GM21447 (cell line): ENCODE measurements around the gene LPCAT3.
"Not testable (repeated sequence)": the region's sequence is repeated elsewhere in the genome, so short reads cannot be mapped to it uniquely, and the experiment has no call there.

Experiments
- ATAC-seq: cut with Tn5 transposase; IDR thresholded peaks from one replicate; pipeline ENCODE4 v1.9.1; 2021; ENCODE audit not compliant: unreplicated experiment

LPCAT3 gene

DNA sequence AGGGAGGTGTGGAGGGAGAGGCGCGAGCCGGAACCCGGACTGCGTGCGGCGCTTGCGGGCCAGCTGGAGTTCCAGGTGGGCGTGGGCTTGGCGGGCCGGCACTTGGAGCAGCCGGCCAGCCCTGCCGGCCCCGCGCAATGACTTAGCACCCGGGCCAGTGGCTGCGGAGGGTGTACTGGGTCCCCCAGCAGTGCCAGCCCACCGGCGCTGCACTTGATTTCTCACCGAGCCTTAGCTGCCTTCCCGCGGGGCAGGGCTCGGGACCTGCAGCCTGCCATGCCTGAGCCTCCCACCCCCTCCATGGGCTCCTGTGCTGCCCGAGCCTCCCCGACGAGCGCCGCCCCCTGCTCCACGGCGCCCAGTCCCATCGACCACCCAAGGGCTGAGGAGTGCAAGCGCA lies 19.1 kb upstream of the LPCAT3 start:
- not testable (repeated sequence) for ATAC-seq

DNA sequence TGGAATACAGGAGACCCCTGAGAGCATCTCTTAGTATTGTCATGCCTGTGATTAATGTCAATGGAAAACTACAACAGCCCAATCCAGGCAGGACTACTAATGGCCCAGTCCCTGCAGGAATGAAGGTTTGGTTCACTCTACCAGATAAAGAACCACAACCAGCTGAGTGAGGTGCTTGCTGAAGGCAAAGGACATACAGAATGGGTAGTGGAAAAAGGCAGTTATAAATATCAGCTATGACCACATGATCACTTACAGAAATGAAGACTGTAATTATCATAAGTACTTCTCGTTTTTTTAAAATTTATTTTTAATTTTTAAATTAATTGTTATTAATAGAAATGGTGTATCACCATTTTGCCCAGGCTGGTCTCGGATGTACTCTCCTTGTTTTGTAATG lies 17.2 kb upstream of the LPCAT3 start:
- no peak for ATAC-seq

DNA sequence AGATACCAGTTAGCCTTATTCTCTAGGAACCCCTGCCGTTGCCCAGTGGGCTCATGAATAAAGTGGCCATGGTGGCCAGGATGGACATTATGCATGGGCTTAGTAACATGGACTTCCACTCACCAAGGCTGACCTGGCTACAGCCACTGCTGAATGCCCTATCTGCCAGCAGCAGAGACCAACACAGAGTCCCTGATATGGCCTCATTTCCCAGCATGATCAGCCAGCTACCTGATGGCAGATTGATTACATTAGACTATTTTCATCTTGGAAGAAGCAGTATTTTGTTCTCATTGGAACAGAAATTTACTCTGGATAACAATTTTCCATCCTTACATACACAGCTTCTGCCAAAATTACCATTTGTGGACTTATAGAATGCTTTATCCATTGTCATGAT lies 16.2 kb upstream of the LPCAT3 start:
- ATAC-seq = no peak

DNA sequence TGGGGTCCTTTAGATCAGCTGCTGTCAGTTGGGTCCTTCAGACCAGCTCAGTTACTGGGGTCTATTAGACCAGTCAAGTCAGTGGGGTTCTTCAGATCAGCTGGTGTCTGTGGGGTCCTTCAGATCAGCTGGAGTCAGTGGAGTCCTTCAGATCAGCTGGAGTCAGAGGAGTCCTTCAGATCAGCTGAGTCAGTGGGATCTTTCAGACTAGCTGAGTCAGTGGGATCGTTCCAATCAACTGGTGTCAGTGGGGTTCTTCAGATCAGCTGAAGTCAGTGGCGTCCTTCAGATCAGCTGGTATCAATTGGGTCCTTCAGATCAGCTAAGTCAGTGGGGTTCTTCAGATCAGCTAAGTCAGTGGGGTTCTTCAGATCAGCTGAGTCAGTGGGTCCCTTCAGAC lies 14.7 kb upstream of the LPCAT3 start:
- no peak for ATAC-seq

DNA sequence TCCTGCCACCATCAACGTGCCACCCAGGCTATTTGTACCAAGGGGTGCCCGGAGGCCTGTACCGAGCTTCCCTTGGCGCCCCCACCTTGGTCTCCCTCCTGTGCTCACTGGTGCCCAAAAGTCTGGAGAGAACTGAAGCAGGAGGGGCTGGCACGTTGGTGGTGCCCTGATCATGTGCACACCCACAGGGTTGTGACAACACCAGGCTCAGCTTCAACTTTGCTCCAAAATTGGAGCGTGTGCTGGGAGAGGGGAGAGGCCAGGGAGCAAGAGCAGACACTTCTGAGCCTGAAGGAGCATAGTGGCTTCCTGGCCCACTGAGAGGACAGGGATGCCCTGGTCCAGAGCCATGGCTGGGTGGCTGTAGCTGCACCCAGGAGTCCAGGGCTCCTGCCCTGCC lies 13.0 kb upstream of the LPCAT3 start:
- ATAC-seq = no peak

DNA sequence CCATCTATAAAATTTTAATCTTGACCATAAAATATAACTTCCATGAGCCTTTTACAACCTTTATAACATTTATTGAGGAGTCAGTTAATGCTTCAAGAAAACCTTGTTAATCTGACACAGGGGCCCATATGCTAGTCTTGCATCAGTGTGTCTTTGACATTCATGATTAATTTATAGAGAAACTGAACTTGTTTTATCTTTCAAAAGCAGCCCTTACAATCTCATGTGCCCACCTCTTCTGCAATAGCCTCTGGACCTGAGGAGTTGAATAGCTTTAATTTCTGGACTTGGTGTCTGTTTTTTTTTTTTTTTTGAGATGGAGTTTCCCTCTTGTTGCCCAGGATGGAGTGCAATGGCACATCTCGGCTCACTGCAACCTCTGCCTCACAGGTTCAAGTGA lies 8.6 kb upstream of the LPCAT3 start:
- ATAC-seq = no peak

DNA sequence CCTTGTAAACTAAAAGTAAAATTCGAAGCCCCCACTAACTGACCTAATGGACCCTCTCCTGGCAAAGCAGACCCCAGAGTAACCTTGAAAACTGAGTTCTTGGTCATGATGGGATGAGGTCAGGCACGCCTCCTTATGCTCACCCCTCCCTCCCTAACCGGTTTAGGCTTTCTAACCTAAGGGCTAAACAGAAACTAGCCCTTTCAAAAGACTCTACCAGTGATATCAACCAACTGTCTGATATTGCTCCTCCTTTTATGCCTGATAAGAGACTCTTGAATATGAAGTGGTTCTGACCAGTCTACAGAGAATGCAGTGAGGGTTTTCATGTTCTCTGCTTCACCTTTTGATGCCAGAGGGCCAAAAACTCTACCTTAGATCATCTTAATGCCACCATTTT lies 4.8 kb upstream of the LPCAT3 start:
- no peak for ATAC-seq

DNA sequence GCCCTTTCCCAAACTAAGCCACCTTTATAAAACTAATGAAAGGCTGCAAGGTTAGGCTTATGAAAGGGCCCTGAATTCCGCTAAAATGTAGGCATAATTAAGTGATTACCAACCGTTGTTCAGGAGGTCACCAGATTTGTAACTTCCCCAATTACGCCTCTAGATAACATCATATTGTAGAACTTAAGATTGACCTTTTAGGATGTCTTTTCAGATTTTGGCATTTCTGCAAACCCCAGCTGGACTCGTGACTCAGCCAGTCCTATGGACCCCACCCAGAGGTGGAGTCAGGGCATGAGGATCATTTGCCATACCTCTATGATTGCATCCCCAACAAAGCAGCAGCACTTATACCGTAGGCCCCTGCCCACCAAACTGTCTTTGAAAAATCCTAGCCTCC lies 3.7 kb upstream of the LPCAT3 start:
- ATAC-seq = no peak

DNA sequence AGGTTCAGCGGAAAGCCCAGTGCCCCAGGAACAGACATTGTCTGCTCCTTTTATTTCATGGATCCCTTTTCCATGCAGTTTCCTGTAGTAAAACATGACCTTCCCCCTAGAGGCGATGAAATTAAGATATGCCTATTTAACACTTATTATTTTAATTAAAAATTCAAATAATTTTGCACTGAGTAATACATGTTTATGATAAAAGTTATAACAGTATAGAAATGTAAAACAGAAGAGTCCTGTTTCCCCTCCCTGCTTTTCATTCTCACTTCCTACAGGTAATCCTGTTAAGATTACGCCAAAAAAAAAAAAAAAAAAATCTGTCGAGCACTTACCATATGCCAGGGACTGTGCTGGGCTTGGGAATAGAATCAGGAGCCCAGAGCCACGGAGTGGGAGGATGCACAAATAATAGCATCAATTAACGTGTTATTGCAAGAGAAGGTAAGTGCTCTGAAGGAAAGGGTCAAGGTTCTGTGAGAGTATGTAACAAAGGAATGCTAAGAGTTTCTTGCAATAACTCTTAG lies 830 bp upstream of the LPCAT3 start:
- ATAC-seq = no peak

DNA sequence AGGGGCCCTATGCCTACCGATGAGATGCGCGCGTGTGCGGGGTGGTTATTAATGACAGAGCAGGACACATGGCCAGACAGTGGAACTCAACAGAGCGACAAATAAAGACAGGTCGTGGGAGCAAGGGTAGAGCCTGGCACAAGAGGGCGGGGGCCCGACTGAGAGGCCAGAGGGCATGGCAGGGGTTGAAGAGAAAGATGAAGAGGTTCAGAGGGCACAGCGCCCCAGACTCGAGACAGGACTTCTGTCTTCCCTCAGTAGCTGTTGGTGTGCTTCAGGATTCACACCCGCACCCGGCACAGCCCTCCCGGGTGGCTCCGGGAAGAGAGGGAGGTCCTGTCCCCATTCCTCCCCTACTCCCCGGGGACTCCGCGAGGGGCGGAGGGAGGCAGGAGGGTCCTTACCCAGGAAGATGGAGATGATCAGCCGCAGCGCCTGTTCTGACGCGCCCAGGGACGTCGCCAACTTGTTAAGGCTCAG lies 366 bp downstream of the LPCAT3 start:
- ATAC-seq = peak; percentile 29

DNA sequence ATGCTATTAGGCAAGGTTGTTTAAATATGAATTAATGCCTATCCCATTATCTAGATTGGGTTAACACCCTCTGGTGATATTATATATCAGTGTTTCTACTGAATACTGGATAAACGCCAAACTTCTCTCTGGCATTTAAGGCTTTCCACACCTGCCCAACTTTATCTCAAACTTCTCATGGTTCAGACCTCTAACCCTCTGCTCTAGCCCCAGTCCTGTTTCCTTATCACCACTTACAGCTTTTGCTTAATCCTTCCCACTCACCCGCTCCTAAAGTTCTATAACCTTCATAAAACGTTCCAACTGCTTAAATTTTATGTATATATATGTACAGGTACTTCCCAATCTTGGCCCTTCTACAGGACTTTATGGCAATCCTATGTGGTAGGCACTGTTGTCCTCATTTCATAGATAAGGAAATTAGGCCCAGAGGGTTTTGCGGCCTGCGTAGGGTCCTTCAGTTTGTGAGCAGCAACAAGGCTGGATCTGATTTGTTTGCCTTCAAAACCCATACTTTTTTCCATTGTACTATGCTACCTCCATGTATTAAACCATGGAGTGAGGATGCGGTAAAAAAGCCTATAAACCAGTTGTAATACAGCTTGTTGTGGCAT lies 1.2 kb downstream of the LPCAT3 start:
- ATAC-seq = no peak

DNA sequence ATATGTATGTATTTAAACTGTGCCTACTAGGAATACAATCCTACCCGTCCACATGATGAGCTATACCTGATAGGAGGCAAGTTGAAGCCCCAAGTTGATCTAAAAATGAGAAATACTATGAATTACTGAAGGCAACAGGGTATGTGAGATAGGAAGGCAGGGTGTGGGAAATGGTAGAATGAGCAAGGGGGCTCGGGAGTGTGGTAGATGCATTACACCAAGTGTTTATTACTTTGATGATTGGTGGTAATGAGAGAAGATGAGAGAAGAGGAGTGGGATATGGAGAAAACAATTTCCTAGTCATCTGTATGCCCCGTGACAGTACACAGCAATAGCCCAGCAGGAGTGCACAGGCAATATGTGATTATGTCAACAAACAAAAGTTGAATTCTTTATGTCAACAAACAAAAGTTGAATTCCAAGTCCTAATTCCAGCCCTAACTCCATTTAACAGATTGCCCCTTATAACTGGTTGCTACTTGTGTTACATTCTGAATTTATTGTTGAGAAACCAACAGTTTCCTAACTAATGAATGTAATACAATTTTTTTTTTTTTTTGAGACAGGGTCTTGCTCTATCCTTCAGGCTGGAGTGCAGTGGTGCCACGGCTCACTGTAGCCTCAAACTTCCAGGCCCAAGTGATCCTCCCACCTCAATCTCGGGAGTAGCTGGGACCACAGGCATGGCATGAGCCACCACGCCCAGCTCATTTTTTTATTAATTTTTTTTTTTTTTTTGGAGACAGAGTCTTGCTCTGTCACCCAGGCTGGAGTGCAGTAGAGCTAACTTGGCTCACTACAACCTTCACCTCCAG lies 2.5 kb downstream of the LPCAT3 start:
- no peak for ATAC-seq

DNA sequence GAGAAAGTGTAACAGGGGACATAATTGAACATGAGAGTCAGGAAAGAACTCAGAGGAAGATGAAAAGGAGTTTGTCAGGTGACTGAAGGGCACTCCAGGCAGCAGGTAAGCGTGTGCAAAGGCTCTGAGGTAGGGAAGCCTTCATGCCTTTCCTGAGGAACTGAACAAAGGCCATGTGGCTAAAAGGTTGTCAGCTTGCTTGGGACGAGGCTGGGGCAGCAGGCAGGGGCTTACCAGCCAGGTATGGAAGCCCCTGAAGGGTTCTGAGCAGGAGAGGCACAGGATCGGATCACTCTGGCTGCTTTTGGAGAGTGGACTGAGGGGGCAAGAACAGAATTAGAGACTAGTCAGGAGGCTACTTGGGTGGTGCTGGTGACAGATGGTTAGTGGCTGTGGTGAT lies 5.2 kb downstream of the LPCAT3 start:
- ATAC-seq = no peak

DNA sequence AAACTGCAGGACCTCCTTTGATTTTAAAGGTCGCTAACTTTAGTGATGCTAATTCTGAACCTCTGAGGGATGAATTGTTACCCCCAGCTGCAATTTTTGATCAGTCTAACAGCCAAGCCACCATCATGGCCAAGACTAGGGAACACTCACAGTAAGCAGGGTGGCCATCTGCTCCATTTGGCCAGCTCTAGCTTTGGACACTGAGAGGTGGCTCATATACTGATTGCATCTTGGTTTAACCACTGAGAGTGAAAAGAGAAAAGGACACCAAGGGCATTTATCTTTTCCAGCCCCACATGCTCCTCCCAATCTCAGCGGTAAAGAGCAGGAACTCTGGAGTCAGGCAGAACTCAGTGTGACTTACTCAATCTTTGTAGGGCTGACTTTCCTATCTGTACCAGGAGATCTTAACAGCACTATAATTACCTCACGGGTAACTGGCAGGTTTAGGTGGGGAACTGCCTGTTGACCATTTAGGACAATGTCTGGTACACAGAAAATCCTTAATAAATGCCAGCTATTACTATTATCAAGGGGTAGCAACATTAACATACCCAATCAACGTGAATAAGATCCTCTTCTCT lies 6.2 kb downstream of the LPCAT3 start:
- no peak for ATAC-seq

DNA sequence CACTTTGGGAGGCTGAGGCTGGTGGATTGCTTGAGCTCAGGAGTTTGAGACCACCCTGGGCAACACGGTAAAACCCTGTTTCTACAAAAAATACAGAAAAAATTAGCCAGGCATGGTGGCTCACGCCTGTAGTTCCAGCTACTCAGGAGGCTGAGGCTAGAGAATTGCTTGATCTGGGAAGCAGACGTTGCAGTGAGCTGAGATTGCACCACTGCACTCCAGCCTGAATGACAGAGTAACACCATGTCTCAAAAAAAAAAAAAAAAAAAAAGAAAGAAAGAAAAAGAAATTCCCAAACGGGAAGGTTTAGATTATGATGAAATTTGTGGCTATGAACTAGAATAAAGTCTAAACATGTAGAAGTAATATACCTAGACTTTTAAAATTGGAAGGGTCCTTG lies 6.9 kb downstream of the LPCAT3 start:
- not testable (repeated sequence) for ATAC-seq

DNA sequence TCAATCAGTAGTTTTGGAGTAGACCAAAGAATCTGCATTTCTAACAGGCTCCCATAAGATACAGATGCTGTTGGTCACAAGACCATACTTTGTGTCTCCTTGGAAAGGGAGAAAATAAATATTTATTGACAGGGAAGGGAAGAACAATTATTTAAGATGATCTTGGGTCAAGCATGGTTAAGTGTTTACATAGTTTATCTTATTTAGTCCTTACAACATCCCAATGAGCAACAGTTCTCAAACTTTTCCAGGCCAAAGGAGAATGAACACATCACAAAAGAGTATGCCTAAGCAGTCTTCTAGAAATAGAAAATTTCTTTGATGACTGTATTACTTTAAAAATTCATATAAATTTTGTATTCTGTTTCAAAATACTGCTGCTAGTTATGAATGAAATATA lies 8.8 kb downstream of the LPCAT3 start:
- no peak for ATAC-seq

DNA sequence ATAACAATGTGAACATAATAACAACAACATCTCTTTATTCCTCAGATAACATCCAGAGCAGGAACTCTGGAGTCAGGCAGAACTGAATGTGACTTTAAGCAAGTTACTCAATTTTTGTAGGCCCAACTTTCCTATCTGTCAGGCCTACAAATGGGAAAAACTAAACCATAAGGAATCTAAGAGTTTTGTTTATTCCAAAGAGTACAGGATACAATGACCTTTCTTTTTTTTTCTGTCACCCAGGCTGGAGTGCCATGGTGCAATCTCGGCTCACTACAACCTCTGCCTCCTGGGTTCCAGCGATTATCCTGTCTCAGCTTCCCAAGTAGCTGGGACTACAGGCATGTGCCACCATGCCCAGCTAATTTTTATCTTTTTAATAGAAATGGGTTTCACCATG lies 9.4 kb downstream of the LPCAT3 start:
- no peak for ATAC-seq

DNA sequence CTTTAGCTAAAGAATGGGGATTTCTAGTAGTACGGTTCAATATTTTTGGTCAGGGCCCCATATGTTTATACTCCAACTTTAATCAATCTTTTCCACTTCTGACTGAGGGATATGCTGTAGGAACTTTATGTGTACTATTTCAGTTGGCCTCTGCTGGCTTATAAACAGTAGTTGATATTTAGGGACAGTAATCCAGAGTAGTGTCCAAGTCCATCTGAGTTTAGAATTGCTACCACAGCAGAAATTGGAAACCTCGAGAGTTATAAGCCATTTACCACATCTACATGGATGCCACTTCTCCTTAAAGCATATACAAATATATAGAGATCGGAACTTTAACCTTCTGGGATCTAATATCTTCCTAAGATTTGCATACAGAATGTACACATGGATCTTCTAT lies 11.6 kb downstream of the LPCAT3 start:
- no peak for ATAC-seq

DNA sequence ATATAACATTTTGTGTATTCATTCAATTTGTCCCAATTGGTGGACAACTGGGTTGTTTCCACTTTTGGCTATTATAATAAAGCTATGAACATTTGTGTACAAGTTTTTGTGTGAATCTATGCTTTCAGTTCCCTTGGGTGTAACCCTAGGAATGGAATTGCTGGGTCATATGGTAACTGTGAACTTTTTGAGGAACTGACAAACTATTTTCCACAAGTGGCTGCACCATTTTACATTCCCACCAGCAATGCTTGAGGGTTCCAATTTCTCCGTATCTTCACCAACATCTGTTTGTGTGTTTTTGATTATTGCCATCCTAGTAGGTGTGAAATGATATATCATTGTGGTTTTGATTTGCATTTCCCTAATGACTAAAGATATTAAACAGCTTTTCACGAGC lies 13.0 kb downstream of the LPCAT3 start:
- ATAC-seq = no peak

DNA sequence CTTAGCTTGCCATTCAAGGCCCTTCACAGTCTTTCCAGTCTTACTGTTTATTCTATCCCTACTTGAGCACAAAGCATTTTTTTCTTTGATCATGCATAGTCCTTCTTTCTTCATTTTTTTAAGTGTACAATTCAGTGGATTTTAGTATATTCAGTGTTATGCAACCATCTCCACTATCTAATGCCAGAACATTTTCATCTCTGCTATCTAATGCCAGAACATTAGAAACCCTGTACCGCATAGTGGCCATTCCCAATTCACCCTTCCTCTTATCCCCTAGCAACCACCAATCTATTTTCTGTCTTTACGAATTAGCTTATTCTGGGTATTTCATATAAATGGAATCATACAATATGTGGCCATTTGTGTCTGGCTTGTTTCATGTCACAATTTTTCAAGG lies 13.4 kb downstream of the LPCAT3 start:
- no peak for ATAC-seq

DNA sequence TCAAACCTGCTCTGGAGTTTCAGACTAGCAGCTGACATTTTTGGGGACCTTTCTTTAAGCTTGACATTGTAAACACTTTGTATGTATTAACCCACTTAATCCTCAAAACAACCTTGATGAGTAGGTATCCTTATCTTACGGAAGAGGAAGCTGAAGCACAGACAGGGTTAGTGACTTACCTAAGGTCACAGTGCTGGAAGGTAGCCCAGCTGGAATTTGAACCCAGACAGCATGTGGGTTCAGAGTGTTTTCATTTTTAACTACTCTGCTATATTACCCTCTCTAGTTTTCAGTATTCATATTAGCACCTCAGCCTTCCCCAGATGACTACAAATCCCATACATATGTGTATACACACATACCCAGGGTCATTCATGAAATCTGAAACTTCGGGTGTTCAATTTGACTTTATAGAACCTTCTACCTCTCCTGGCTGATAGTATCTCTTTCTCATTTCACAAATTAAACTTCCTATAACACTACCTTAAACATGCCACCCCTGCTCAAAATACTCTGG lies 13.9 kb downstream of the LPCAT3 start:
- ATAC-seq = no peak
